Measurements from ENCODE around the gene CCDC80. TPM values are rescaled to one million over a fixed set of nuclear protein-coding genes. Genes with fewer than 3 reads are reported as not detected.

CCDC80 gene
- total RNA-seq, 2 experiments from 2014 or later, result 0.59 to 0.63 TPM

GRCh38 chr3:112623213-112623612 lies 17.7 kb downstream of the CCDC80 start:
- intact Hi-C loops (cut with micrococcal nuclease; ENCODE audit: unreplicated experiment), result no loop called here
- Histone ChIP-seq H3K4me3 (ENCODE audit: low read depth, low read length, poor library complexity, severe bottlenecking) (no peak overlapping the region), H4K20me1 (ENCODE audit: insufficient read depth, low read length) (no peaks in the 10 kb centered on the region), H2AFZ (ENCODE audit: low read length) (no peak overlapping the region), H3K27ac (ENCODE audit: low read depth, low read length, poor library complexity, severe bottlenecking) (no peak overlapping the region), H3K36me3 (ENCODE audit: insufficient read depth, low read length) (no peaks in the 10 kb centered on the region), H3K79me2 (ENCODE audit: insufficient read depth, low read depth, low read length) (no peaks in the 10 kb centered on the region), H3K9me3 (ENCODE audit: low read length) (no peaks in the 10 kb centered on the region), H3K4me2 (ENCODE audit: low read length) (no peak overlapping the region), H3K9me2 (ENCODE audit: insufficient read depth, low read length) (no peaks in the 10 kb centered on the region), H3K4me1 (ENCODE audit: insufficient read depth, low read length, poor library complexity, severe bottlenecking) (no peaks in the 10 kb centered on the region)
- BruUV-seq (replicated peaks), result no TSS peak
- ChIA-PET CTCF (ENCODE audit: unreplicated experiment) (interaction anchor here (0.6 kb wide), 1 partner anchor 461 kb away, joined by 3 read pairs; no protein-coding TSS in a partner anchor), POLR2A (interaction anchor here (0.6 kb wide), 1 partner anchor 1838 kb away, joined by 3 read pairs; no protein-coding TSS in a partner anchor)
- no peak for DNase-seq (ENCODE audit: low spot score)
- TF ChIP-seq CTCF (conservative IDR thresholded peaks at IDR 0.05; ENCODE audit: low read length) (no peak), EZH2phosphoT487 (IDR thresholded peaks at IDR 0.05; ENCODE audit: borderline replicate concordance, low read depth, low read length) (no peak)

- H3K4me3 ChIP-seq (ENCODE audit: low read depth, low read length, poor library complexity, severe bottlenecking), result no peak overlapping the region
- no peak for DNase-seq (ENCODE audit: low spot score)
- no peak overlapping the region for H2AFZ ChIP-seq (ENCODE audit: low read length)
- H3K27ac ChIP-seq (ENCODE audit: low read depth, low read length, poor library complexity, severe bottlenecking), result no peak overlapping the region
- ChIA-PET POLR2A (interaction anchor here (0.6 kb wide), 1 partner anchor 26 kb away, joined by 3 read pairs; no protein-coding TSS in a partner anchor), CTCF (ENCODE audit: unreplicated experiment) (no interaction called here)
- no peaks in the 10 kb centered on the region for H3K9me2 ChIP-seq (ENCODE audit: insufficient read depth, low read length)
- no peak overlapping the region for H3K4me2 ChIP-seq (ENCODE audit: low read length)
- no peaks in the 10 kb centered on the region for H3K79me2 ChIP-seq (ENCODE audit: insufficient read depth, low read depth, low read length)
- no peak for TF ChIP-seq CTCF (conservative IDR thresholded peaks at IDR 0.05; ENCODE audit: low read length)
- TF ChIP-seq EZH2phosphoT487 (IDR thresholded peaks at IDR 0.05; ENCODE audit: borderline replicate concordance, low read depth, low read length), result no peak
- H3K9me3 ChIP-seq (ENCODE audit: low read length), result no peaks in the 10 kb centered on the region
- no peaks in the 10 kb centered on the region for H3K36me3 ChIP-seq (ENCODE audit: insufficient read depth, low read length)
- H3K4me1 ChIP-seq (ENCODE audit: insufficient read depth, low read length, poor library complexity, severe bottlenecking), result no peaks in the 10 kb centered on the region
- H4K20me1 ChIP-seq (ENCODE audit: insufficient read depth, low read length), result no peaks in the 10 kb centered on the region
- intact Hi-C loops (cut with micrococcal nuclease; ENCODE audit: unreplicated experiment), result no loop called here
- no TSS peak for BruUV-seq (replicated peaks)
Observed at GRCh38 chr3:112619295-112619694, 21.6 kb downstream of the CCDC80 start.

GRCh38 chr3:112617285-112617684 lies 23.7 kb downstream of the CCDC80 start:
- no peaks in the 10 kb centered on the region for H3K9me2 ChIP-seq (ENCODE audit: insufficient read depth, low read length)
- H3K4me1 ChIP-seq (ENCODE audit: insufficient read depth, low read length, poor library complexity, severe bottlenecking), result no peaks in the 10 kb centered on the region
- intact Hi-C loops (cut with micrococcal nuclease; ENCODE audit: unreplicated experiment), result no loop called here
- DNase-seq (ENCODE audit: low spot score), result no peak
- ChIA-PET POLR2A (no interaction called here), CTCF (ENCODE audit: unreplicated experiment) (no interaction called here)
- no peak overlapping the region for H2AFZ ChIP-seq (ENCODE audit: low read length)
- no peaks in the 10 kb centered on the region for H3K79me2 ChIP-seq (ENCODE audit: insufficient read depth, low read depth, low read length)
- no peak for TF ChIP-seq EZH2phosphoT487 (IDR thresholded peaks at IDR 0.05; ENCODE audit: borderline replicate concordance, low read depth, low read length)
- no peak for TF ChIP-seq CTCF (conservative IDR thresholded peaks at IDR 0.05; ENCODE audit: low read length)
- no peaks in the 10 kb centered on the region for H3K36me3 ChIP-seq (ENCODE audit: insufficient read depth, low read length)
- no peaks in the 10 kb centered on the region for H4K20me1 ChIP-seq (ENCODE audit: insufficient read depth, low read length)
- no peak overlapping the region for H3K4me2 ChIP-seq (ENCODE audit: low read length)
- no peak overlapping the region for H3K27ac ChIP-seq (ENCODE audit: low read depth, low read length, poor library complexity, severe bottlenecking)
- no peak overlapping the region for H3K4me3 ChIP-seq (ENCODE audit: low read depth, low read length, poor library complexity, severe bottlenecking)
- no peaks in the 10 kb centered on the region for H3K9me3 ChIP-seq (ENCODE audit: low read length)
- no TSS peak for BruUV-seq (replicated peaks)

Data from OCI-LY7 (cell line).